D721Med (cell line): ENCODE results near the gene ADAM15.

ENCODE experiments used
- DNase-seq: peaks from one replicate; pipeline ENCODE4 v3.0.0; 2011; ENCODE audit warnings: low spot score; ENCODE audit not compliant: insufficient read length
- FAIRE-seq: peaks from 2 replicates; lab custom pipeline; 2011; peaks lifted over from hg19 to GRCh38; lab: Jason Lieb, UNC
- TF ChIP-seq, protein P1 (sequence below): IDR thresholded peaks from 2 replicates; pipeline ENCODE4 v1.5.1; 2012; ENCODE audit warnings: mild to moderate bottlenecking, control low read depth; ENCODE audit not compliant: insufficient read depth; ENCODE audit errors: missing control alignments

Gene ADAM15

DNA sequence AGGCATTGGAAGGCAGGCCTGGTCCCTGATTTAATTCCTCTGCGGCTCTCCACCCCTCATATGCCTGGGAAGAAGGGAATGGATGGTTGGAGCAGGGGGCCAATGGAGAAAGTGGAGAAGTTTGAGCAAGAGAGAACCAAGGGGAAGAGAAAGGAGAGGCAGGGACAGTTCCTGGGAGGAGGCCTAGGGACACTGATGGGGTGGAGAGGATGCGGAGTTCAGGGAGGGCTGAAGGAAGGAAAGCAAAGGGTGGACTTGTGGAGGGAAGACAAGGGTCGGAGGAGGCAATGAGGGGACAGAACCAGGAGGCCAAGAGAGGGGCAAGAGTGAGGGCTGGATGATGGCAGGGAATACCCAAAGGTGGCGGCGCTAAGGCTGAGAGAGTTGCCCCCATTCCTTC lies 41.4 kb upstream of the ADAM15 start:
- TF ChIP-seq, protein P1, sequence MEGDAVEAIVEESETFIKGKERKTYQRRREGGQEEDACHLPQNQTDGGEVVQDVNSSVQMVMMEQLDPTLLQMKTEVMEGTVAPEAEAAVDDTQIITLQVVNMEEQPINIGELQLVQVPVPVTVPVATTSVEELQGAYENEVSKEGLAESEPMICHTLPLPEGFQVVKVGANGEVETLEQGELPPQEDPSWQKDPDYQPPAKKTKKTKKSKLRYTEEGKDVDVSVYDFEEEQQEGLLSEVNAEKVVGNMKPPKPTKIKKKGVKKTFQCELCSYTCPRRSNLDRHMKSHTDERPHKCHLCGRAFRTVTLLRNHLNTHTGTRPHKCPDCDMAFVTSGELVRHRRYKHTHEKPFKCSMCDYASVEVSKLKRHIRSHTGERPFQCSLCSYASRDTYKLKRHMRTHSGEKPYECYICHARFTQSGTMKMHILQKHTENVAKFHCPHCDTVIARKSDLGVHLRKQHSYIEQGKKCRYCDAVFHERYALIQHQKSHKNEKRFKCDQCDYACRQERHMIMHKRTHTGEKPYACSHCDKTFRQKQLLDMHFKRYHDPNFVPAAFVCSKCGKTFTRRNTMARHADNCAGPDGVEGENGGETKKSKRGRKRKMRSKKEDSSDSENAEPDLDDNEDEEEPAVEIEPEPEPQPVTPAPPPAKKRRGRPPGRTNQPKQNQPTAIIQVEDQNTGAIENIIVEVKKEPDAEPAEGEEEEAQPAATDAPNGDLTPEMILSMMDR: no peak
- DNase-seq: no peak
- FAIRE-seq: no peak

DNA sequence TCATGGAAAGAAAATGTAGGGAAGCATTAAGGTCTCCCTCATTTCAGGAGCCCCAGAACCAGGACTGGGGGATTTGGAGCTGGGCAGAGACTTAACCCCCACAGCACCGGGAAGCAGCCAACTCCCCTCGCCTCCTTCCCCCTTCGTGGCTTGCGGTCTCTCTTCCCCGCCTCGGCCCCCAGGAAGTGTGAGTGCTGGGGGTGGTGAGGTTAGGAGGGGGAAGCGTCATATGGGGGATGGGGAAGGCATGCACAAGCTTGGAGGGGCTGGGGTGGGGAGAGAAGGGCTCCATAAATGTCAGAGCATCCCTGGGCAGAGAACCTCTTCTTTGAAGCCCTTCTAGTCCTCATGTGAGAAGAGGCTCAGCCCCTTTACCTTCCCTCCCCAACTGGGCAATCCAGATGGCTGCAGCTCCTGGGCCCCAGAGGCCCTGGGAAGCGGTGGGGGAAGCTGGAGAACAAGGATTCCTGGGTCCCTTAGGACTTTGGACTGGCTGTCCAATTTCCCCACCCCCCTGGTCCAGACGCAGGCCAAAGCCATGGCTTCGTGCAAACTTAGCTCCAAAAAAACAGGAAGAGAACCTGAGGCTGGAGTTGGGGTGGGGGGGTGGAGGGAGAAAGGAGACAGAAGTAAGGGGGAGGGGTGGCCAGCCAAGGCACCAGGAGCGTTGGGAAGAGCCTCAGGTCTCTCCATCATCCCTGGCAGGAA lies 40.8 kb upstream of the ADAM15 start:
- TF ChIP-seq, protein P1: no peak
- no peak for DNase-seq
- FAIRE-seq: no peak

DNA sequence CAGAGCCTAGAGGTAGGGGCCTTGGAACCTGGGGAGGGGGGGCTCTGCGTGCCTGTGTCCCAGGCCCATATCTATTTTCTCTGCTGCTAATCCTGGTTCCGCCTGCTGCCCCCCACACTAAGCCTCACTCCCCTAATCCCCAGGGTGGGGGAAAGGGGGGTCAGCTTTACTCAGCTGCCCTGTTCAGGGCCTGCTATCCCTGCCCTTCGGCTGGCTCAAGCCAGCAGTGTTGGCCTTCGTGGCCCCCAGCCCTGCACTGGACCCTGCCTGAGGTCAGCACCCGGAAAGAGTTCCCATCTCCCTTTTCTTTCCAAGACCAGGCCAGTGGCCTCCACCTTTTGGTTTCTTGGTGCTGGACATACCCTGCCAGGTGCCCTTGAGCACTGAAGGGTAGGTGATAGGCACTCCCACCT lies 40.1 kb upstream of the ADAM15 start:
- DNase-seq (peak; percentile 88), FAIRE-seq (no peak)
- TF ChIP-seq, protein P1: no peak

DNA sequence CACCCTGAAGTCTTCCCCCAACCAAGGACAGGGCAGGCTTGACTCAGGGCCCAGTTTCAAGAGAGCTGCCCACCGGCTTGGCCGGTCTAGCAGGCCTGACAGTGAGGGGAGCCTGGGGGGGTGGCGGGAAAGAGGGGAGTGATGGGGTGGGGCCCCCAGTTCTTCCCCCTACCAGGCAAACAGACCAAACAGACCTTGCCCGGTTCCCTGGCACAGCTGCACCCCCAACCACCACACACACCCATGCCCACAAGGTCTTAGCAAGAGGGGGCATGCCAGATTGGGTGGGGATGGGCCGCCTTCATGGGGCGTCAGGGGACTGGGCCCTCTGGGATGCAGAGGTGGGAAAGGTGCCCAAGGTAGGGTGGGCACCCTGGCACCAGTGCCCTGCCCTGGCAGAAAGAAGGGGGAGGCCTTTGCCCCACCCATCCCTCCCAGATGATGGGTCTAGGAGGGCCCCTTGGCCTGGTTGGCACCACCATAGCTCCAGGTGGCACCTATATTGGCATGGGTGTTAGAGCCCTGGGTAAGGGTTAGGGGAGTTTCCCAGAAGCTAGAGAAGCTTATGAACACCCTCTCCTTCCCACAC lies 39.6 kb upstream of the ADAM15 start:
- TF ChIP-seq, protein P1: no peak
- FAIRE-seq: no peak

DNA sequence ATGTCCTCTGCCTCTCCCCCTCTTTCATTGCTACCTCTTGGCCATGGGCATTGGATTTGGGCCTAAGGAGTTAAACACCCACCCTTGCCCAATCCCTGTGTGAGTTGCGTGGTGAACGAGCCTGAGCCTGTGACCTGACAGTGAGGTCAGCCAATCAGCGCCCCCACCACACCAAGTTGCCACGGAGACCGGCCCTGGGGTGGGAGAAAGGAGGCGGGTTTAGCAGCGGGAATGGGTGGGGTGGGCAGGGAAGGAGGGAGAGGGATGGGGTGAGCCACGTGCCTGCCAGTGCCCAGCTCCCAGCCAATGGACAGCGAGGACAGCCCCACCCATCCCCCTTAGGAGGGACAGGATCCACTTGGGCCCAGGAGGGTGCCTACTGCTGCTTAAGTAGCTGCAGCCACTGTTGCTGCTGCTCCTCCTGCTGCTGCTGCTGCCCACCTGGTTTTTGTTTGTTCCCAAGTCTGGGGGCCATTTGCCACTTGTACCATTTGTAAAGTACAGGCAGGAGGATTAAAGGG lies 39.0 kb upstream of the ADAM15 start:
- peak; percentile 94 for DNase-seq
- FAIRE-seq: peak; percentile 96
- TF ChIP-seq, protein P1: no peak

More for the DNA sequence above, 39.6 kb upstream of the ADAM15 start:
- no peak for DNase-seq

DNA sequence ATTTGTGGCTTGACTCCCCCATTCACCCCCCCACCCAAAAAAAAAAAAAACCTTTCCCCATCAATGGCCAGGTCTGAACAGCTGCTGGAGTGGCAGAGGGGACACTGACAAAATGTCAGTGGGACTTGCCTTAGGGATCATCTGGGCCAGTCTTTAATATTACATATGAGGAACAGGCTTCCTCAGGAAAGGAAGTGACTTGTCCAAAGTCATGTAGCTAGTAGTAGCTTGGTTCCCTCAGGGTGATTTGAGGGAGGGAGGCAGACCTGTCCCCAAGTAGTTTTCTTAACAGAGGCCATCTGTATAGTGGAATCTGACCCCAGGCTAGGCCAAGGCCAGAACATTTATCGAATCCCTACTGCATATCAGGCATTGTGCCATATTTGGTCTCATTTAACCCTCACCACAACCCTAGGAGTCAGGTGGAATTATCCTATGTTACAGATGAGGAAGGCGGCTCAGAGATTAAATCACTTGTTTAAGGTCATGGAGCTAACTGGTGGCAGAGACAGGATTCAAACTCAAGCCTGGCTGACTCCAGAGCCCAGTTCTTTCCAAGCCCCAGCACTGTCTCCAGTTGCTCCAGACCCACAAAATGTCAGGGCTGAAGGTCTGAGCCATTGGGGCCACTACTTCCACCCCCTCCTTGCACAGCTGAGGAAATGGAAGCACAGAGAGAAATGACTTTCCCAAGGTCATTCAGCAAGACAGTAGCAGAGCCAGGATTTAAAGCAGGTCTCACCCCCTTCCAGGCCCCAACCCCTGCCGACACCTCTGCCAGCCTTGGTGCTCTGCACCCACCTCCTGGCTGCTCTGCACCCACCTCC lies 38.1 kb upstream of the ADAM15 start:
- DNase-seq: no peak
- TF ChIP-seq, protein P1: no peak
- FAIRE-seq: no peak
